DMS114 treated with DMSO at 0.1 percent for 48 hours (cell line): ENCODE results near the gene BBS1.
A peak's percentile ranks its signal among the peaks of the same experiment; 100 is the strongest.
"Not testable (repeated sequence)": the region's sequence is repeated elsewhere in the genome, so short reads cannot be mapped to it uniquely, and the experiment has no call there.

ENCODE experiments used
- DNase-seq: peaks from one replicate; lab custom pipeline; 2025; ENCODE audit not compliant: unreplicated experiment; lab: John Stamatoyannopoulos, UW

The BBS1 gene

DNA sequence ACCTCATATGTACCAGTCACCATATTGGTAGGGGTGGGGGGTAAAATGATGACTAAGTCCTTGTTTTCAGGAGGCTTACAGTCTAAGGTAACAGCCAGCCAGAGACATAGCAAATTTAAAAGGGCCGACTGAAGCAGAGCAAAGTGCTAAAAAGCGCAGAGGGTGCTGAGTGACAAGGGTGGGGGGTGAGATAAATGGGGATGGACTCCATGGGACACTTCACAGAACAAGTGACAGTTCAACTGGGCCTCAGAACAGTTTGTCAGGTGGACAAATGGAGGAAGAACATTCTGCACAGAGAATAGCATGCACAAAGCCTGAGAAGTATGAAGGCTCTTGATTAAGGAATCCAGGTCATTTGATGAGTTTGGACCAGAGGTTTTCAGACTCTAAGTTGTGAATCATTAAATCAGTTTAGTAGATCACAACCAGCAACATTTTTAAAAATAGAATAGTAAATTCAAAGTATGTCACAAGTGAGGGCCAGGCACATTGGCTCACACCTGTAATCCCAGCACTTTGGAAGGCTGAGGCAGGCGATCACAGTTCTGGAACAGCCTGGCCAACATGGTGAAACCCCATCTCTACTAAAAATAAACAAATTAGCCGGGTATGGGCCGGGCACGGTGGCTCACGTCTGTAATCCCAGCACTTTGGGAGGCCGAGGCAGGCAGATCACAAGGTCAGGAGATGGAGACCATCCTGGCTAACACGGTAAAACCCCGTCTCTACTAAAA lies 14.0 kb downstream of the BBS1 start:
- no peak for DNase-seq

DNA sequence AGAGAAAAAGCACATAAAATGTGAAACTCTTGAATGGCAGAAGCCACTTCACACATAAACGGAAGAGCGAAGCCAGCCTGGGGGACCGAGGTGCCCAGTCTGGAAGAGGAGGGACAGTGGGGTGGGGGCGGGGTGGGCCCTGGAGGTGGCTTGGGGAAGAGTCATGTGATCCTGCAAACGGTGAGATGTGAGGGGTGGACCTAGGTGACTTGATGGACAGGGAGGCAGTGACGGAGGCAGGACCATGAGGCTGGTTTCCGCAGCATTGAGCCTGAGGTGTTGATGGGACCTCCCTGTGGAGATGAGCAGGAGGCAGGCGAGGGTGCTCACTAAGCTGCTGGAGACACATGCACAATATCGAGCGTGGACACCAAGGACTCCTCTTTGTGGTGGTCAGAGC lies 18.6 kb downstream of the BBS1 start:
- no peak for DNase-seq

DNA sequence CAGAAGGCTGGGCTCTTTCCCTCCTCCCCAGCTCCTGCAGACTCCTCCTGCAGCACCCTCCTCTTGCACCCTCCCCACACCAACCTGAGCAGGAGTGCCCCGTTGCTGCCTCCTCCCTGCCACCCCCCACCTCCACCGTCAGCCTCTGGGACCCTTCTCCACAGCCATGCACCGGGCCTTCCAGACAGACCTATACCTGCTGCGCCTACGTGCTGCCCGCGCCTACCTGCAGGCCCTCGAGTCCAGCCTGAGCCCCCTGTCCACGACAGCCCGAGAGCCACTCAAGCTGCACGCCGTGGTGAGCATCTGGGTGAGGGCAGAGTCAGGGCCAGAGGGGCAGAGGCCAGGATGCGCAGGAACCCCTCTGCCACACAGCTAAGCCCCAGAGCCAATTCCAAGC lies 19.2 kb downstream of the BBS1 start:
- DNase-seq = no peak

DNA sequence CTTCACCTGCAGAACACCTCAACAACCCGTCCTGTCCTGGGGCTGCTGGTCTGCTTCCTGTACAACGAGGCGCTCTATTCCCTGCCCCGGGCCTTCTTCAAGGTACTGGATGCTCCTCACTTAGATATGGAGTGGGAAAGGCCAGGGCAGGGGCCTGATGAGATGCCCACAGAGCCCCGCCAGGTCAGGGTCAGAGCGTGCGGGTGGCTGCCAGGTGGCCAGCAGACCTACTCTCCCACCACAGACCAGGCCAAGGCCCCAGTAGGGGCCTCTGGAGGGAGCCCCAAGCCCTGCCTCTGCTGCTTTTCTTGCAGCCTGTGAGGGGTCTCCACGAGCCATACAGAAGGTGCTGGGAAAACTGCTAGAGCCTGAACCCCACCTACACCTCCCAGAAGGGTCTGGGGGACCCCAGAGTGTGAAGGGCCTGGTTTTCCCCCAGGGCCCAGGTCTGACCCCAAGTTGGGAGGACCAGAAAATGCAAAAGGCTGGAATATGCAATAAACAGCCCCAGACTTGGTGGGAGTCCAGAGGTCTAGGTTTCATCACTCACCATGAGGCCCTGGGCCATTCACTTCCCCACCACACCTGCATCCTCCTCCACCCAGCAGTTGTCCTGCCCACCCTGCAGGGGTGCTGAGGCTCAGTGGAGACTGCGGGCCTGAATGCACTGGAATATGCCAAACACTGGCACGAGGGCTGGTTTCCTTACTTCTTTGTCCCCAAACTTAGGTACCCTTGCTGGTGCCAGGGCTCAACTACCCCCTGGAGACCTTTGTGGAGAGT lies 20.7 kb downstream of the BBS1 start:
- no peak for DNase-seq

DNA sequence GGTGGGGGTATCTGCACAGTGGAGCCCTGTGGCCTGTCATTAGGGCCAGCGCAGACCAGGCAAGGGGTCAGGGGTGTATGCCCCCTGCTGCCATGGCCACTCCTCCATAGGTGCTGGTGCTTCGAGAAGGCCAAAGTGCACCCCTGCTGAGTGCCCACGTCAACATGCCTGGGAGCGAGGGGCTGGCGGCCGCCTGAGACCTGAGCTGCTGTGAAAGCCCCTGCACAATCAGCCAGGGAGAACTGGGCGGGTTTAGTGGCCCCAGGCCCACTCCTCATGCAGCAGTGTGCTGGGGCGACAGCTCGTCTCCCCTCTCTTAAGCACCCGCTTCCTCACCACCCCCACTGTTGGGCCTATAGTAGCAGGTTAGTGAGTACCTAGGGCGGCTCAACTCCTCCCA lies 21.4 kb downstream of the BBS1 start:
- no peak for DNase-seq

DNA sequence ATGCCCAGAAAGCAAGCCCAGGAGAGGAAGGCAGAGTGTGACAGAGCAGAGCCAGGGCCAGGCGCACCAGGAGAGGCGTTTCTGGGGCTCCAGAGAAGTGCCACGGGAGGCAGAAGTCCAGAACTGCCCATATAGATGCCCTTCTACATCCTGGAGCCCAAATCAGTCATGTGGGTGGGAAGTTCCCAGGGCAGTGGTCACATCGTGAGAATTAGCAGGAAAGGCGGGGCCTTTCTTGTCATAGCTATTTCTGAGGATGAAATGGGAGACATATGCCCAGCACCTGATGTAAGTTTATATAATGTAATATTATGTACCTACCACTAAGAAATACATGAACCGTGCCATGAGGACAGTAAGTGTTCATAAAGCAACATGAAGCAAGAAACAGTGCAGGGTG lies 22.3 kb downstream of the BBS1 start:
- DNase-seq = no peak

DNA sequence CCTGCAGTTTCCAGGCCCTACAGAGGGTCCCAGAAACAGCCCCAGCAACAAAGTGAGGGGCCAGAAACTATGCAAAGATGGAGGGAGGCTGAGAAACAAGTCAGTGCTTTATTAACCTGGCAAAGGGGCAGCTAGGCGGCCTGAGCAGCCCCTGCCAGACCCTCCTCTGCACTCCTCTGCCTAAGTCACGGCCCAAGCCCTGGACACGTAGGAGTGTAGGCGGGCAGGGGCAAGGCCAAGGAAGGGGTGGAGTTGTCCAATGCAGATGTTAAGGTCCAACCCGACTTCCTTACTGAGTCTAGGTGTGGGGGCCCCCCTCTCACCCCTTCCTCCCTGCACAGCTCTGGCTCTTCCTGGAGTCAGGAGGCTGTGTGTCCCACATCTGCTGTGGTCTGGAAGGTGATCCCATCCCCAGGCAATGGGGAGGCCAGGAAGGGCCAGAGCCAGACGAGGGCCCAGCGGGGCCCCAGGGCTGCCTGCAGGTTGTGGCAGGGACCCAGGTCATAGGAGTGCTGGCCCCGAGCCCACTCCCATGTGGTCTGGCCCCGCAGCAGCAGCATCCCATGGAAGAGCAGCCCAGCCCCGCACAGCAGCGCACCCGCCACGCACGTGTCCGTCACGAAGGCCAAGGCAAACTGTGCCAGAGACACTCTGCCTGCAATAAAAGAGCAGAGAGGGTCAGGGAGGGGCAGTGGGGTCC lies 28.9 kb downstream of the BBS1 start:
- DNase-seq = no peak

DNA sequence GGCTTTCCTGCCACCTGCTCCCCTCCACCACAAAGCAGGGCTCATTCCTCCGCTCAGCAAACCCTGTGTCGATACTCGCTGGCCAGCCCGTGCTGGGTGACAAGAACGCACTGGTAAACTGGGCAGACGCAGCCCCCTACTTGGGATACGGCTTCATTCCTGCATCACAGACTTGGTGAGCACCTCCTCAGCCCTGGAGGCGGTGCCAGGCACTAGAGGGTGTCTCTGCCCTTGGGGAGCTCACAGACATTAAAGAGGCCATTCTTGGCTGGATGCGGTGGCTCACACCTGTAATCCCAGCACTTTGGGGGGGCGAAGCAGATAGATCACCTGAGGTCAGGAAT lies 29.4 kb downstream of the BBS1 start:
- DNase-seq = no peak

DNA sequence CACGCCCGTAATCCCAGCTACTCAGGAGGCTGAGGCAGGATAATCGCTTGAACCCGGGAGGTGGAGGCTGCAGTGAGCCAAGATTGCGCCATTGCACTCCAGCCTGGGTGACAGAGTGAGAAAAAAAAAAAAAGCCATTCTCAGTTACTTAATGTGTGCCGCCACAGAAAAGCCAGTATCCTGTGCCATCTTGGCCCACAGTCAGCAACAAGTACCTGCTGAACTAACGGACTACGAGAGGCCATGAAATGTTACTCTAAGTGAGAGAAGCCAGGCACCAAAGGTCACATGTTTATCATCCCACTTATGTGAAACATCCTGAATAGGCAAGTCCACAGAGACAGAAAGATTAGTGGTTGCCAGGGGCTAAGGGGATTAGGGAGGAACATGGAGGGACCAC lies 30.2 kb downstream of the BBS1 start:
- DNase-seq = not testable (repeated sequence)

DNA sequence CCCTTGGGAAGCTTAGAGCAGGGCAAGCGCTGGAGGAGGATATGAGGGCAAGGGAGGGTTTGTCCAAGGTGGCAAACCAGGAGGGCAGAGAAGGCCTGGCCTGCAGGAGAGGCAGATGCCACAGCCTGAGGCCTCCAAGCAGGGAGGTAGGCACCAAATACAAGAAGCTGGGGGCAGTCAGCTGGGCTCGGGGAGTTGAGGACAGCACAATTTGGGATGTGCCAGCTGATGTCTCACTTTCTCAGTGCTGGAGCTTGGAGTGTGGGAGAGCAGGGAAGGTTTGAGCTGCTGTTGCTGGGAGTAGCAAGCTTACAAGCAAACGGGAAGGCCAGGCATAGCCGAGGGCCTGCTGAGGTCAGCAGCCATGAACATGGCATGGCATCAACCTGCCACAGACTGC lies 31.5 kb downstream of the BBS1 start:
- DNase-seq = no peak

DNA sequence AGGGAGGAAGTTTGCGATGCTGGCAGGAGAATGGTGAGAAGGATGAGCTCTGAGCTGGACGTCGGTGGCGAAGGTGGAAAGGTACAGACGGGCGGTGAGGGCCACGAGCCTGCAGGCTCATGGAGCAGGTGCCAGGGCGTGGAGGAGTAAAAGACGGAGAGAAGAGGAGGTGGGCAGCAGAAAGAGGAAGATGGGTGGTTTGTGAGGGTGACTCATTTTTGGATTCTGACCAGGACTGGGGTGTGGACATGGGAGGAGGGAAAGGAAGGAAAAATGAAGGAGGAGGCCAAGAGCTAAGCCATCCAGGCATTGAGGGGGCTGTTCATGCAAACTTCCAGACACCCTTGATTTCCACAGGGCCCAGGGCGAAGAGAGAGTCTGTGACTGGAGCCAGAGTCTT lies 31.9 kb downstream of the BBS1 start:
- DNase-seq = no peak

DNA sequence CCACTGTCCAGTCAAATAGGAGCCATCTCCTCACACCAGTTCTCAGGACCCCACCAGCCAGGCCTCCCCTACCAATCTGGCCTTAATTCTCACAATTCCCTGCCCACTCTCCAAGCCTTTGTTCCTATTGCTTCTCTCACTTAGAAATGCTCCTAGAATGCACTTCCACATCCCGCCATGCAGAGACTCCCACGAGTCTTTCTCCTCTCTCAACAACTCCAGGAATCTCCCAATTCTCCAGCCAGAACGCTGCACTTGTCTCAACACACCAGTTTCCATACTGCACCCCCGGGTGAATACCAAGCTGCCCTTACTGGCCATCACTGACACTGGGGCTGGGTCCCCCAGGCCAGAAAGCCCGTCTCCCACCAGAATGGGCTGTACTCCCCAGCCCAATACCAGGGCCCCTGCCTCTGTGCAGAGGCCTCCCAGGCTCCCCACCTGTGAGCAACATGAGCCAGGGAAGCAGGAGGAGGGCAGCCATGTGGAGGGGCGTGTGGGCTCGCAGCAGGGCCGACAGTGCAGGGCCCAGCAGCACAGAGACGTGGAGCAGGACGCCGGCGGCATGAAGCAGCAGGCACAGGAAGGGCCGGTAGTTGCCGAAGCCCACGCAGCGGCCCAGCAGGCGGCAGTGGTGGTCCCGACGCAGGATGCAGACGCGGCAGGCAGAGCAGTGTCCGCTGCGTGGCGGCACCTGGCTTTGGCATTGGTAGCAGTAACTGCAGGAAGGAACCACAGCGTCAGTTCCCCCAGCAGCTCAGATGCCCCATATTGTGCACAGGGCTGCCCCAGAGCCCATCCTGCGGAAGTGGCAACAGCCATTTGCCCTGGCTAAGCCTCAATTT lies 33.0 kb downstream of the BBS1 start:
- peak; percentile 71 for DNase-seq

DNA sequence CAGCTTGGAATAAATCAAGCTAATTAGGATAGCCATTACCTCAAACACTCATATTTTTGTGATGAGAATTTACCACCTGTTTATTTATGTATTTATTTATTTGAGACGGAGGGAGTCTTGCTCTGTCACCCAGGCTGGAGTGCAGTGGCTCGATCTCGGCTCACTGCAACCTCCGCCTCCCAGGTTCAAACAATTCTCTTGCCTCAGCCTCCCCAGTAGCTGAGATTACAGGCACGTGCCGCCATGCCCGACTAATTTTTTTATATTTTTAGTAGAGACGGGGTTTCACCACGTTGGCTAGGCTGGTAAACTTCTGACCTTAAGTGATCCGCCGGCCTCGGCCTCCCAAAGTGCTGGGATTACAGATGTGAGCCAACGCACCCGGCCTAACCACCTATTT lies 34.5 kb downstream of the BBS1 start:
- DNase-seq = not testable (repeated sequence)

DNA sequence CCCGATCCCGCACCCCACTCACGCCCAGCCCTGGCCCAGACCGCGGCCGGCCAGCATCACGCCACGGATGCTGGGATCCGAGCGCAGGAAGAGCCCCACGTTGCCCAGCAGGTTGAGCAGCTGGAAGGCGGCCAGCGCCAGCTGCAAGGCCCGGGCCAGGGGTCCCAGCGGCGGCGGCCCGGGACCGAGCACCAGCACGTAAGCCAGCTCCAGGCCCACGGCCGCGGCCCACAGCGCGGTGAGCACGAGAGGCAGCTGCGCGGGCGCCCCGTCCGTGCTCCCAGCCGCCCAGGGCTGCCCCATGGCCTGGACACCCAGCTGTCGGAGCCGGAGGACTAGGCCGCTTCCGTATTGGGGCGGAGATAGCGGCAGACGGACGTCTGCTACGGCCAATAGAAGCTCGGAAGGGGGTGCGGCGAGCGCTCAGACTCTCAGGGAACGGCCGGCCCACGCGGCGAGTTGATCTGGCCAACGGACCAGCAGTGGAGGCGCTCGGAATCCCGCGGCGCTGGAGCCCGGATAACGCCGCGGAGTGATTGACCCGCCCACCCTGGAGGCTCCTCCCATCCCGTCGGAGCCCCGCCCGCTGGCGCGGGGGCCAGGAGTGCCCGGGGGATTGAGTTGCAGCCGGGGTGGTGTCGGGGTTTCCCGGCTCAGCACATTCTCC lies 35.4 kb downstream of the BBS1 start, which contains the start of gene ZDHHC24:
ZDHHC24 (minus strand) TSS at position 348 of the 667 bp plus-strand sequence; CDS start at position 303, 45 bp downstream.
- peak; percentile 94 for DNase-seq

DNA sequence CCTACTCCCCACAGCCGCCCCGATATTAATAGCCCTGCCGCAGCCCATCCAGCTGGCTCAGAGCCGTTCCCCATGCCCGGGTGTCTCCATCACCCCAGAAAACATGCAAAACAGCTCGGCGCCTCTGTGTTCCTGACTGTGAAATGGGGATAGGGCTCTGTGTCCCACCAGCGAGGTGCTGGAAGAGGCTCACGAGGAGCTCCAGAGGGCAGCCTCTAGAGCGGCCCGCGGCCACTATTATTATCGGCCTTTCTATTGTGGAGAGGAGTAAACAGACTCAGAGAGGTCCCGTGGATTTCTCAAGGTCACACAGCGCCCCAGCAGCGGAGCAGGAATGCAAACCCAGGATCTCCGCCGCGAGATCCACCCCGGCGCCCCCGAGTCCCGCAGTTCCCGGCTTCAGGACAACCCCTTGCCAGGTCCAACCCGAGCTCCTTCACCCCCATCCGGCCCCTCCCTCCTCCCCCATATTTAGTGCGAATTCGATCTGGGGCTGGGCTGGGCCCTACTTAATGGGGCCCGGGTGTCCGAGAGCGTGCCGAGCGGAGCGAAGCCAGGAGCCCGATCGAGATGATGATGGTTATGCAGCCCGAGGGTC lies 36.0 kb downstream of the BBS1 start, which contains the start of gene ACTN3:
ACTN3 (plus strand) TSS at position 536 of the 598 bp plus-strand sequence; CDS start at position 571, 35 bp downstream.
- peak; percentile 17 for DNase-seq

DNA sequence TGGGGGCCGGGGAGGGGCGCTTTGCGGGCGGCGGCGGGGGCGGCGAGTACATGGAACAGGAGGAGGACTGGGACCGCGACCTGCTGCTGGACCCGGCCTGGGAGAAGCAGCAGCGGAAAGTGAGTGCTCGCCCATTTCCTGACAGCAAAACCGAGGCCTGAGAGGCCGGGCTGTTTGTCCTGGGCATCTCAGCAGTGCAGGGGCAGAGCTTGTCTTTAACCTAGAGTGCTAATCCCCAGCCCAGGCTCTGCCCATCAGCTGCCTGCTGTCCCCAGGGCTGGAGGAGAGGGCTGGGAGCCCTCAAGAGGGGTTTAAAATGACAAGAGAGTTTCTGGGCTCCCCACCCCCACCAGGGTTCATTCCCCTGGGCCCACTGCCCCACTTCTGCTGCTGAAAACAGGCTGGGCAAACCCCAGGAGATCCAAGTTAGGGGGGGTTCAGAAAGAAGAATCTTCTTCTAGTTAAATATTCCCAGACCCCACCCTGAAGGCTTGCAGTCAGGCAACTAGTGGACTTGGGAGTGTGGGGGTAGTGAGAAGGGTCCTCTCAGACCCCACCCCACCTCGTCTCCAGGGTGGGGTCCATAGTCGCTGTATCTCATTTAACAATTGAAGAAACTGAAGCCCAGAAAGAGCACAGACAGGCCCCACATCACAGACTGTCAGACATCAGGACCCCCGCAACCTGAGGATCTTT lies 36.7 kb downstream of the BBS1 start:
- DNase-seq = no peak

DNA sequence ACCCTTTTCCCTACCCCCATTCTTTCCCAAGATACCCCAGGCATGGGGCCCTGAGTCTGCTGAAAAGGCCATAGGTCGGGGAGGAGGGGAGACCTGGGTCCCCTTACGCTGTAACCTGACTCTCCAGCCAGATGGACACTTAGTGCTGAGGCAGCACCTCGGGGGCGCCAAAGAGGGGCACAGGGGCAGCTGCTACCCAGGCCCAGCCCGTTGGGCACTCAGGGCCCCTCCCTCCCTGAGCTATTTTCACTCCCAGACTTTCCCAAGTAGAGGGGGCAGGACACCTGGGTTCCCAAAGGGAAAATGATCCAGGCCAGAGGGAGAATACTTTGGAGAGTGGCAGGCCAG lies 37.2 kb downstream of the BBS1 start:
- DNase-seq = no peak

DNA sequence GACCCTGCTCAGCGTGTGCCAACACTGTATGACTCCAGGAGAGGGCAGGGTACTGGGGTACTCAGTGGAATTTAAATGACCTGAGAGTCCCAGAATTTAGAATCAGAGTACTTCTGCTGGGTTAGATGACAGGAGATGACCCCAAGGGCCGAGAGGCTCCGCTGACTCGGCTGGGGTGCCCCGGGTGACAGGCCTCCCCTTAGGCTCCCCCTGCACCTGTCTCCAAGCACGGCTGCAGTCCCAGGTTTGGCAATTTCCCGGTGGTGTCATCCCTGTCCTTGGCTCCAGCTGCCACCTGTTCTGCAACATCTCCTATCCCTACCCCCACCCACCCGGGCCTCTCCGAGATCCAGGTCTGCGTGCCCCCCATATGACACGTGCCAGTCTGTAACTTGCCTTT lies 37.6 kb downstream of the BBS1 start:
- DNase-seq = no peak
